Measurements from ENCODE around the gene ZDHHC9. TPM values are rescaled to one million over a fixed set of nuclear protein-coding genes. Genes with fewer than 3 reads are reported as not detected.
A peak's percentile ranks its signal among the peaks of the same experiment; 100 is the strongest.
"Not testable (repeated sequence)": the region's sequence is repeated elsewhere in the genome, so short reads cannot be mapped to it uniquely, and the experiment has no call there.

The ZDHHC9 gene
- total RNA-seq, result 10 to 100 TPM in 3 of 4 donors, 1 to 10 TPM in 1; 5.4 to 17.1 (median 14.4) TPM

GRCh38 chrX:129843459-129844306 is at the start of gene ZDHHC9:
TSS of gene ZDHHC9 (minus strand) at chrX:129843886. CDS start at chrX:129841945, 1,941 bp downstream.
- no peaks in the 10 kb centered on the region for H3K9me3 ChIP-seq
- H3K4me3 ChIP-seq, result peak within 1 kb of the TSS; percentile 75 to 91
- H3K4me1 ChIP-seq, result peaks cover 0 to 30% (median 0%) of the 10 kb centered on the region in 3 donors
- H3K27ac ChIP-seq, result peak within 1 kb of the TSS; percentile 63 to 85 (median 83)
- H3K27me3 ChIP-seq, result no peaks in the 10 kb centered on the region
- ATAC-seq, result peak; percentile 96
- WGBS, 2 donors (ENCODE audit: low coverage in 1 of 2), result no CpG with 5 or more reads among the region's 72 CpGs
- TF ChIP-seq POLR2AphosphoS5 (IDR thresholded peaks at IDR 0.05), result peak; percentile 66
- peak; percentile 33 to 36 for TF ChIP-seq POLR2A (IDR thresholded peaks at IDR 0.05)
- no peak for TF ChIP-seq EP300 (IDR thresholded peaks at IDR 0.05)
- TF ChIP-seq CTCF (IDR thresholded peaks at IDR 0.05), result peak in 1 of 4 experiments; percentile 22
- no peaks in the 10 kb centered on the region for H3K36me3 ChIP-seq

GRCh38 chrX:129877401-129877800 is 33.7 kb upstream of the ZDHHC9 start:
- ATAC-seq, result no peak
- H3K36me3 ChIP-seq, result no peaks in the 10 kb centered on the region
- 83 to 89% methylated on average over 4 to 5 of the region's 5 CpGs for WGBS, 2 donors (ENCODE audit: low coverage in 1 of 2)
- H3K27me3 ChIP-seq, result no peaks in the 10 kb centered on the region
- H3K27ac ChIP-seq, result no peak overlapping the region
- H3K9me3 ChIP-seq, result no peaks in the 10 kb centered on the region
- TF ChIP-seq CTCF (IDR thresholded peaks at IDR 0.05) (no peak), POLR2A (IDR thresholded peaks at IDR 0.05) (no peak), EP300 (IDR thresholded peaks at IDR 0.05) (no peak), POLR2AphosphoS5 (IDR thresholded peaks at IDR 0.05) (no peak)
- no peaks in the 10 kb centered on the region for H3K4me1 ChIP-seq
- no peak overlapping the region for H3K4me3 ChIP-seq

DNA sequence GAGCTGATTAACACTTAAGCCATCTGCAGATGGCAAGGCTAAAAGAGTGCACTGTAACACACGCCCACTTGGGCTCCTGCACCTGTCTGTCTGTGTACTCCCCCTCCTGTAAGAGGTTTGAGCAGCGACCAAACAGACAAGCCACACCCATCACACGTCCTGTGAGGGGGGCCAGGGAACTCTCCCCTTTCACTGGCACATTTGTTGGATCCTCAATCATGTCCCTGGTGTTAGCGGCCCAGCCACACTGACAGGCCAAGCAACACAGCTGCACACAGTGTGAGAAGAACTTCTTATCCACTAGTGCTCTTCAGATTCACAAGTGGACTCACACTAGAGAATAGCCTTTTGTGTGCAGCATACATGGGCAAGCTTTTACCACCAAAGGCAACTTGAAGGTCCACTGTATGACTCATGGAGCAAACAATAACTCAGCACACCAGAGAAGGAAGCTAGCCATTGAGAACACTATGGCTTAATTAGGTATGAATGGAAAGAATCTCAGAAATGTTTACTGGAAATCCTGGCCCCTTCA is 33.2 kb upstream of the ZDHHC9 start:
- no peaks in the 10 kb centered on the region for H3K36me3 ChIP-seq
- H3K27ac ChIP-seq, result no peak overlapping the region
- no peaks in the 10 kb centered on the region for H3K9me3 ChIP-seq
- no peak overlapping the region for H3K4me3 ChIP-seq
- no peaks in the 10 kb centered on the region for H3K27me3 ChIP-seq
- WGBS, 2 donors (ENCODE audit: low coverage in 1 of 2), result 100% methylated on average over 1 of the region's 4 CpGs; no CpG with 5 or more reads in 1 of the 2 donors
- ATAC-seq, result no peak
- TF ChIP-seq POLR2AphosphoS5 (IDR thresholded peaks at IDR 0.05), result no peak
- H3K4me1 ChIP-seq, result no peaks in the 10 kb centered on the region

- Histone ChIP-seq H3K36me3 (no peaks in the 10 kb centered on the region), H3K9me3 (no peaks in the 10 kb centered on the region), H3K27ac (no peak overlapping the region), H3K27me3 (no peaks in the 10 kb centered on the region), H3K4me1 (no peaks in the 10 kb centered on the region), H3K4me3 (no peak overlapping the region)
- ATAC-seq, result no peak
- 33% methylated on average over 1 of the region's 3 CpGs; no CpG with 5 or more reads in 1 of the 2 donors for WGBS, 2 donors (ENCODE audit: low coverage in 1 of 2)
- no peak for TF ChIP-seq POLR2AphosphoS5 (IDR thresholded peaks at IDR 0.05)
- no peak for TF ChIP-seq POLR2A (IDR thresholded peaks at IDR 0.05)
- TF ChIP-seq EP300 (IDR thresholded peaks at IDR 0.05), result no peak
- no peak for TF ChIP-seq CTCF (IDR thresholded peaks at IDR 0.05)
Observed at GRCh38 chrX:129875669-129876068, 32.0 kb upstream of the ZDHHC9 start.

GRCh38 chrX:129872524-129872923 is 28.8 kb upstream of the ZDHHC9 start:
- TF ChIP-seq CTCF (IDR thresholded peaks at IDR 0.05), result no peak
- TF ChIP-seq POLR2A (IDR thresholded peaks at IDR 0.05), result no peak
- no peak for TF ChIP-seq EP300 (IDR thresholded peaks at IDR 0.05)
- no peak for TF ChIP-seq POLR2AphosphoS5 (IDR thresholded peaks at IDR 0.05)
- H3K9me3 ChIP-seq, result no peaks in the 10 kb centered on the region
- H3K27me3 ChIP-seq, result no peaks in the 10 kb centered on the region
- H3K4me1 ChIP-seq, result no peaks in the 10 kb centered on the region
- H3K36me3 ChIP-seq, result no peaks in the 10 kb centered on the region
- no CpG with 5 or more reads among the region's 2 CpGs for WGBS, 2 donors (ENCODE audit: low coverage in 1 of 2)
- H3K27ac ChIP-seq, result no peak overlapping the region
- ATAC-seq, result no peak
- H3K4me3 ChIP-seq, result no peak overlapping the region

DNA sequence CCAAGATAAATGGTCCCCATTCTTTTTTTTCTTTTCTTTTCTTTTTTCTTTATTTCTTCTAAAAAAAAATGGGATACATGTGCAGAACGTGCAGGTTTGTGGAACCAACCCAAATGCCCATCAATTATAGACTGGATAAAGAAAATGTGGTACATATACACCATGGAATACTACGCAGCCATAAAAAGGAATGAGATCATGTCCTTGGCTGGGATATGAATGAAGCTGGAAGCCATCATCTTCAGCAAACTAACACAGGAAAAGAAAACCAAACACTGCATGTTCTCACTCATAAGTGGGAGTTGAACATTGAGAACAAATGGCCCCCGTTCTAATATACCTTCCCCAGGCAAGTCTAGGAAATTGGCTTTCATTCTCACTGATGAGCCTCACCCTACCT is 22.6 kb upstream of the ZDHHC9 start:
- not testable (repeated sequence) for ATAC-seq, H3K4me1 ChIP-seq, H3K36me3 ChIP-seq, H3K4me3 ChIP-seq, H3K27me3 ChIP-seq, H3K9me3 ChIP-seq, H3K27ac ChIP-seq
- WGBS, 2 donors (ENCODE audit: low coverage in 1 of 2), result 90% methylated on average over 1 of the region's 3 CpGs; no CpG with 5 or more reads in 1 of the 2 donors

- ATAC-seq, H3K36me3 ChIP-seq, H3K4me3 ChIP-seq, H3K27me3 ChIP-seq, H3K27ac ChIP-seq, H3K4me1 ChIP-seq, H3K9me3 ChIP-seq: not testable (repeated sequence)
- WGBS, 2 donors (ENCODE audit: low coverage in 1 of 2), result no CpG with 5 or more reads among the region's 6 CpGs
Observed at GRCh38 chrX:129859134-129859533, 15.4 kb upstream of the ZDHHC9 start.

DNA sequence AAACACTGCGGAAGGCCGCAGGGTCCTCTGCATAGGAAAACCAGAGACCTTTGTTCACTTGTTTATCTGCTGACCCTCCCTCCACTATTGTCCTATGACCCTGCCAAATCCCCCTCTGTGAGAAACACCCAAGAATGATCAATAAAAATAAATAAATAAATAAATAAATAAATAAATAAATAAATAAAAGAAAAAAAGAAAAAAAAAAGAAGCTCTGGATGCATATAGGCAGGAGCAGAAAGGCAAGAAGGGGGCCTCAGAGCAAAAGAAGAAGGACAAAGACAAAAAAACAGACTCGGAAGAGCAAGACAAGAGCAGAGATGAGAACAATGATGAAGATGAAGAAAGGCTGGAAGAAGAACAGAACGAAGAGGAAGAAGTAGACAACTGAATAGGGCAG is 8.1 kb upstream of the ZDHHC9 start:
- H3K9me3 ChIP-seq, H3K4me1 ChIP-seq, H3K27me3 ChIP-seq, H3K36me3 ChIP-seq, H3K4me3 ChIP-seq, H3K27ac ChIP-seq, ATAC-seq: not testable (repeated sequence)
- 83% methylated on average over 2 of the region's 4 CpGs; no CpG with 5 or more reads in 1 of the 2 donors for WGBS, 2 donors (ENCODE audit: low coverage in 1 of 2)
